Measurements from ENCODE around the gene SPART. TPM values are rescaled to one million over a fixed set of nuclear protein-coding genes. Genes with fewer than 3 reads are reported as not detected.
"Not testable (repeated sequence)": the region's sequence is repeated elsewhere in the genome, so short reads cannot be mapped to it uniquely, and the experiment has no call there.

SPART gene
- total RNA-seq, 2 donors from 2014 or later: 41.9 to 52.8 TPM

DNA sequence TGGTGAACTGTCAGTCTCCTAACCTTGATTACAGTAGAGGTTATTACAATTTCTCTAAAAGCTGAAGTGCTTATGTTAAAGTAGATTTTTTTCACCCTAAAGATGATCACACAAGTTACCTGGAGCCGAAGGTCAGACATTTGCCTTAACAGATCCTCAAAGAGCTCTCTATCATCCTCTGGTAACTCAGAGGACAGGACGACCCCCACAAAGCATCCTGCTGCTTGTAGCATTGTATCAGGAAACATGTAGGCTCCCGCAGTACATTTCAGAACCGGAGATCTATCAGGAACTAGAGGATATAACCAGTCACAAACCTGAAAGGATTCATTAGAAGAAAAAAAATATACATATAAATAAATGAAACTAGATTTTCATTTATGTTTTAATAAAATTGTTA lies 14.9 kb downstream of the SPART start:
- Histone ChIP-seq H3K4me1 (replicated peaks) (no peaks in the 10 kb centered on the region), H3K4me3 (no peak overlapping the region), H3K27ac (no peak overlapping the region), H3K27me3 (replicated peaks; ENCODE audit: insufficient read depth) (no peaks in the 10 kb centered on the region), H3K36me3 (peaks cover 0 to 3% of the 10 kb centered on the region in 2 donors), H3K9me3 (no peaks in the 10 kb centered on the region)
- intact Hi-C loops (cut with DNase I): no loop called here
- TF ChIP-seq POLR2AphosphoS5 (IDR thresholded peaks at IDR 0.05): no peak
- TF ChIP-seq, protein P1, sequence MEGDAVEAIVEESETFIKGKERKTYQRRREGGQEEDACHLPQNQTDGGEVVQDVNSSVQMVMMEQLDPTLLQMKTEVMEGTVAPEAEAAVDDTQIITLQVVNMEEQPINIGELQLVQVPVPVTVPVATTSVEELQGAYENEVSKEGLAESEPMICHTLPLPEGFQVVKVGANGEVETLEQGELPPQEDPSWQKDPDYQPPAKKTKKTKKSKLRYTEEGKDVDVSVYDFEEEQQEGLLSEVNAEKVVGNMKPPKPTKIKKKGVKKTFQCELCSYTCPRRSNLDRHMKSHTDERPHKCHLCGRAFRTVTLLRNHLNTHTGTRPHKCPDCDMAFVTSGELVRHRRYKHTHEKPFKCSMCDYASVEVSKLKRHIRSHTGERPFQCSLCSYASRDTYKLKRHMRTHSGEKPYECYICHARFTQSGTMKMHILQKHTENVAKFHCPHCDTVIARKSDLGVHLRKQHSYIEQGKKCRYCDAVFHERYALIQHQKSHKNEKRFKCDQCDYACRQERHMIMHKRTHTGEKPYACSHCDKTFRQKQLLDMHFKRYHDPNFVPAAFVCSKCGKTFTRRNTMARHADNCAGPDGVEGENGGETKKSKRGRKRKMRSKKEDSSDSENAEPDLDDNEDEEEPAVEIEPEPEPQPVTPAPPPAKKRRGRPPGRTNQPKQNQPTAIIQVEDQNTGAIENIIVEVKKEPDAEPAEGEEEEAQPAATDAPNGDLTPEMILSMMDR (IDR thresholded peaks at IDR 0.05): no peak
- no peak for TF ChIP-seq POLR2A (IDR thresholded peaks at IDR 0.05)
- DNase-seq (ENCODE audit: low spot score): no peak
- WGBS: 85% methylated on average over 4 of the region's 4 CpGs

DNA sequence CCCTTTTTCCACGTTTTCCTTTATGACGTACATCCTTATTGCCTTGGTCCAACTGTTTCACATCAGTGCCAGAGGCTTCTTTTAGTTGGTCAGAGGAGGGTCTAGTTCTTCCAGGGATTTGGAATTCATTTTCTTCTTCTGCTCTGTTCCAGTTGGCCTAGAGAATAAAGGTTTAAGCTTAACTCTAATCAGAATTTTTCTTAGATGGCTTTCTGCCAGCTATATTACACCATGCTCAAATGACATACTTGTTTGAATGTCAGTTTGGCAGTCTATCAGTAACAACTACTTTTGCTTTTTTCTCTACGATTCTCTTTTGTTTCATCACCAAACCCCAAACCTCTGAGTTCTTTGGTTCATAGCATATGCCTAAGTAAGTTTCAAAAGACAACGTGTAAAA lies 16.8 kb downstream of the SPART start:
- H3K27ac ChIP-seq: no peak overlapping the region
- H3K9me3 ChIP-seq: no peaks in the 10 kb centered on the region
- H3K4me3 ChIP-seq: no peak overlapping the region
- TF ChIP-seq POLR2AphosphoS5 (IDR thresholded peaks at IDR 0.05): no peak
- TF ChIP-seq POLR2A (IDR thresholded peaks at IDR 0.05): no peak
- TF ChIP-seq, protein P1 (IDR thresholded peaks at IDR 0.05): no peak
- H3K4me1 ChIP-seq (replicated peaks): no peaks in the 10 kb centered on the region
- 69% methylated on average over 4 of the region's 4 CpGs for WGBS
- H3K36me3 ChIP-seq: peaks cover 0 to 14% of the 10 kb centered on the region in 2 donors
- intact Hi-C loops (cut with DNase I): no loop called here
- H3K27me3 ChIP-seq (replicated peaks; ENCODE audit: insufficient read depth): no peaks in the 10 kb centered on the region
- DNase-seq (ENCODE audit: low spot score): no peak

DNA sequence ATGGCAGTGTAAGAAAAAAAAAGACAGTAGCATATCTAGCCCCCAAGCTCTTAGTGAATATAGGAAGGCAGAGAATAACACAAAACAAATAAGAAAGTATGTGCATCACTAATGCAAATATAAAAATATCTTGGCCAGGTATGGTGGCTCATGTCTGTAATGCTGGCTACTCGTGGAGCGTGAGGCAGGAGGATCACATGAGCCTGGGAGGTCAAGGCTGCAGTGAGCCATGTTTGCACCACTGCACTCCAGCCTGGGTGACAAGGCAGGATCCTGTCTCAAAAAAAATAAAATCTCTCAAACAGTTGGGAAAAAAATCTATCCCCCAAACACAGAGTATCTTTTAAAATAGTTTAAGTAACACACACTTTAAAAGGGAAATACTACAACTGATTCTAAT lies 17.4 kb downstream of the SPART start:
- H3K4me1 ChIP-seq (replicated peaks): no peaks in the 10 kb centered on the region
- no peak overlapping the region for H3K27ac ChIP-seq
- no peaks in the 10 kb centered on the region for H3K9me3 ChIP-seq
- H3K36me3 ChIP-seq: peaks cover 0 to 14% of the 10 kb centered on the region in 2 donors
- TF ChIP-seq POLR2A (IDR thresholded peaks at IDR 0.05) (no peak), POLR2AphosphoS5 (IDR thresholded peaks at IDR 0.05) (no peak)
- TF ChIP-seq, protein P1 (IDR thresholded peaks at IDR 0.05): no peak
- intact Hi-C loops (cut with DNase I): no loop called here
- no peak for DNase-seq (ENCODE audit: low spot score)
- H3K4me3 ChIP-seq: no peak overlapping the region
- H3K27me3 ChIP-seq (replicated peaks; ENCODE audit: insufficient read depth): no peaks in the 10 kb centered on the region
- 94% methylated on average over 2 of the region's 2 CpGs for WGBS

DNA sequence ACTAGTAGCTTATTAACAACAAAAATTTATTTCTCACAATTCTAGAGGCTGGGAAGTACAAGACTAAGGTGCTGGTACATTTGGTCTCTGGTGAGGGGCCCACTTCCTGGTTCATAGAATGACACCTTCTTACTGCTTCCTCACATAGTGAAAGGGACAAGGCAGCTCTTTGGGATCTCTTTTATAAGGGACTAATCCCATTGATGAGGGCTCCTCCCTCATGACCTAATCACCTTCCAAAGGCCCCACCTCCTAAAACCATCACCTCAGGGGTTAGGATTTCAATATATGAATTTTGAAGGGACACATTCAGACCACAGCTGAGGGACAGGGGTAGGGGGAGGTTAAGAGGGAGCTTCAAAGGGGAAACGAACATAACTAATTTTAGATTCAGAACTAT lies 20.3 kb downstream of the SPART start:
- TF ChIP-seq POLR2A (IDR thresholded peaks at IDR 0.05): no peak
- TF ChIP-seq, protein P1 (IDR thresholded peaks at IDR 0.05): no peak
- TF ChIP-seq POLR2AphosphoS5 (IDR thresholded peaks at IDR 0.05): no peak
- Histone ChIP-seq H3K4me3 (no peak overlapping the region), H3K9me3 (no peaks in the 10 kb centered on the region), H3K27ac (no peak overlapping the region), H3K4me1 (replicated peaks) (no peaks in the 10 kb centered on the region), H3K27me3 (replicated peaks; ENCODE audit: insufficient read depth) (no peaks in the 10 kb centered on the region), H3K36me3 (peaks cover 0 to 14% of the 10 kb centered on the region in 2 donors)
- WGBS: 100% methylated on average over 1 of the region's 1 CpG
- intact Hi-C loops (cut with DNase I): no loop called here
- no peak for DNase-seq (ENCODE audit: low spot score)

DNA sequence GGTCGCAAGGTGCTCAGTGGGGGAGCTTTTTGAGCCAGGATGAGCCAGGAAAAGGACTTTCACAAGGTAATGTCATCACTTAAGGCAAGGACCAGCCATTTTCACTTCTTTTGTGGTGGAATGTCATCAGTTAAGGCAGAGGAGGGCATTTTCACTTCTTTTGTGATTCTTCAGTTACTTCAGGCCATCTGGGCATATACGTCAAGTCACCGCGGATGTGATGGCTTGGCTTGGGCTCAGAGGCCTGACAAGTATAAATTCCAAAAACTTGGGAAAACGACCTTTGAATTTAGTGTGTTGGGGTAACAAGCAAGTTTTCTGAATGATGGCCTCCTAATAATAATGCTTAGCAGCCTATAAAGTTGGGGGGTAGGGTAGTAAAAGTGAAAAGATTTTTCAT lies 21.3 kb downstream of the SPART start:
- H3K27ac ChIP-seq; H3K4me1 ChIP-seq (replicated peaks); H3K9me3 ChIP-seq; H3K4me3 ChIP-seq; H3K27me3 ChIP-seq (replicated peaks; ENCODE audit: insufficient read depth); intact Hi-C loops (cut with DNase I); DNase-seq (ENCODE audit: low spot score): not testable (repeated sequence)
- H3K36me3 ChIP-seq: peaks cover 0 to 14% of the 10 kb centered on the region in 2 donors
- 67% methylated on average over 5 of the region's 5 CpGs for WGBS
